Stimulated activated CD8-positive, alpha-beta memory T cell treated with anti-CD3 and anti-CD28 coated beads, Interleukin-2, amount 100 ng/mL, for 1 hour (primary cell): ENCODE data around the gene MMP17.

Experiments used
- DNase-seq, 2 donors: peaks; one replicate each; pipeline ENCODE4 v3.0.0-alpha.2; 2020; ENCODE audit warnings: low read depth in 2 of 2

Gene MMP17

DNA sequence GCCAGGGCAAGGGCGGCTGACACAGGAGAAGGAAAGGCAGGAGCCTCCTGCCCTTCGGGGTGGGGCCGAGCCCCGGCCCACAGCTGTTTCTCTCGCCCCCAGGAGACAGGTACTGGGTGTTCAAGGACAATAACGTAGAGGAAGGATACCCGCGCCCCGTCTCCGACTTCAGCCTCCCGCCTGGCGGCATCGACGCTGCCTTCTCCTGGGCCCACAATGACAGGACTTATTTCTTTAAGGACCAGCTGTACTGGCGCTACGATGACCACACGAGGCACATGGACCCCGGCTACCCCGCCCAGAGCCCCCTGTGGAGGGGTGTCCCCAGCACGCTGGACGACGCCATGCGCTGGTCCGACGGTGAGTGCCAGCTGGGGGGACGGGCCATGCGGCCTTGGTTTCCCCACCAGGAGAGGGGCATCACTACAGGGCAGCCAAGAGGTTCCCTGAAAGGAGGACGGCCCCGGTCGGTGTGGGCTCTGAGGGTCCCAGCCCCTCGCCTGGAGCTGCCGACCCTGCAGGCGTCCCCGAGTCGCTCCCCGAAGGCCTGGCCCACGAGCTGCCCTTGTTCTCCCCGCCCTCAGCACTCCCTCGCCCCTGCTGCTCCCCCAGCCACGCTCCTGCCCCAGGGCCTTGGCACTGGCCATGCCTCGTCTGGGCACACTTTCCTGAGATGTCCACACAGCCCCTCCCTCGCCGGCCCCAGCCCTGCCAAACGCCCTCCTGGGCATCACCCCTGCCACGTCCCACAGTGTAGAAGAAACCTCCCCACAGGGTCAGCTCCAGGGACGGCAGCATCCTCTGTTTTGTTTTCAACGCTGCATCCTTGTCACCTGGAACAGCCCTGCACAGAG is 21.7 kb downstream of the MMP17 start:
- DNase-seq: no peak

DNA sequence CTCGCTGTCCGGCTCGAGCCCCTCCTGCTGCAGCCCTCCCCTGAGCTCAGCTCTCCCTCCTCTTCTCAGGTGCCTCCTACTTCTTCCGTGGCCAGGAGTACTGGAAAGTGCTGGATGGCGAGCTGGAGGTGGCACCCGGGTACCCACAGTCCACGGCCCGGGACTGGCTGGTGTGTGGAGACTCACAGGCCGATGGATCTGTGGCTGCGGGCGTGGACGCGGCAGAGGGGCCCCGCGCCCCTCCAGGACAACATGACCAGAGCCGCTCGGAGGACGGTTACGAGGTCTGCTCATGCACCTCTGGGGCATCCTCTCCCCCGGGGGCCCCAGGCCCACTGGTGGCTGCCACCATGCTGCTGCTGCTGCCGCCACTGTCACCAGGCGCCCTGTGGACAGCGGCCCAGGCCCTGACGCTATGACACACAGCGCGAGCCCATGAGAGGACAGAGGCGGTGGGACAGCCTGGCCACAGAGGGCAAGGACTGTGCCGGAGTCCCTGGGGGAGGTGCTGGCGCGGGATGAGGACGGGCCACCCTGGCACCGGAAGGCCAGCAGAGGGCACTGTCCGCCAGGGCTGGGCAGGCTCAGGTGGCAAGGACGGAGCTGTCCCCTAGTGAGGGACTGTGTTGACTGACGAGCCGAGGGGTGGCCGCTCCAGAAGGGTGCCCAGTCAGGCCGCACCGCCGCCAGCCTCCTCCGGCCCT is 22.8 kb downstream of the MMP17 start:
- no peak for DNase-seq

DNA sequence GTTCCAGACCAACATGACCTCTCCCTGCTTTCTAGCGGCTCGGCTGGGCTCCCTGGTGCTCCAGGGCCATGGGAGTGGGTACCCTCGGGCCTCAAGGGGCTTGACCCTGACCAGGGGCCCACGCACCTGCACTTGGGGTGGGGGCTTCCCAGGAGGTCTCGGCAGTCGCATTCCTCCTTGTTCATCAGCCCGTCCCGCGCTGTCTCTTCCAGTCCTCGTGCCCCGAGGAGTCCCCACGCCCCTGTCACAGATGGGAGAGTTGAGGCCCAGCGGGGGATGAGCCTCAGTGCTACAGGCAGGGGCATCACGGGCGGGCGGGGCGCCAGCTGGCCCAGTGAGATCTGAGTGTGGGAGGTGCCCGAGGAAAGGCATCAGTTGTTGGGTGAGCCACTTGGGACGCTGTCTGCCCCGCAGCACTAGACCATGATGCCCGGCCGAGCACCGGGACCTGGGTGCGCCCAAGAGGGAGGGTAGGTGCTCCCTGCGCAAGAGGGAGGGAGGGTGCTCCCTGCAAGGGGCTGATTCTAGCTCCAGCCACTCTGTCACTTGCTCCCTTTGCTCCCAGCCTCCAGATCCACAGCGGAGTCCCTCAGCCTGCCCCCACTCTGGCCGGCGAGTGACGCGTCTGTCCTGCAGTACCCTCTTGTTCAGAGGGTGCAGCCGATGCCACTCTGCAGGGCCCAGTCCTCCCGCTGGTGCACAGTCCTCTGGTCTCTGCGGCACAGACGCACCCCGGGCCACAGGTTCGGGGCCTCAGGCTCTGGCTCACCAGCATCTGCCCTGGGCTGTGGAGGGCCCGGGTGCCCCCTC is 23.8 kb downstream of the MMP17 start:
- no peak for DNase-seq

DNA sequence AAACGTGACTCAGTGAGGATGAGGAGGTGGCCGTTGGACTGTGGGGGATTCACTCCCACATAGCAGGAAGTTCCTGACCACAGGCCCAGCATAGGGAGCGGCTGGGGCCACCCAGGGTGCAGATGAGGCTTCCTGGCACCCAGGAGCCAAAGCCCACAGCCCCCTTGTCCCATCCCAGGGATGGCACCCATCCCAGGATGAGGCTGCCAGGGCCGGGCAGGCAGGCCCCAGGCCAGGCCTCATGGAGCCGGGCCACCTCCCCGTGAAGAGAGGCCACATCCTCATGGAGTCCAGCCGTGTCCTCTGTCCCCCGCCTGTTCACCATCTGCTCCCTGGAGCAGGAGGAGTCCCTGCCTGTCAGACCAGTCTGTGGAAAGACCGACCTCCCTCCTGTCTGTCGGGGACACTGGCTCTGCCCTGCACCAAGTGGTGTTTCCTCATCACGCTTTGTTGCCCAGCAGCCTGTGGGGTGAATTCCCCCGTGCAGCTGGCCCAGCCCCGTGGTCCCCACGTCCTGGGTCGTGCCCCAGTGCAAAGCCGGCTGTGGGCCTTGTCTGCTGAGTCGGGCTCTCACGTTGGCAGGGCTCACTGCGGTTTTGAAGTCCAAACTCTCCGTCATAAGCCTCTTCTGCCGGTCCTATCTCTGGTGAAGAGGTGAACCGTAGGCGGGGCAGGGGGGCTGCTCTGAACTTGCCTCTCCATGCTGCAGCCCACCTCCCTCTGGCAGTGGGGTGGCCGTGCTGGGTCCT is 24.5 kb downstream of the MMP17 start:
- no peak for DNase-seq

DNA sequence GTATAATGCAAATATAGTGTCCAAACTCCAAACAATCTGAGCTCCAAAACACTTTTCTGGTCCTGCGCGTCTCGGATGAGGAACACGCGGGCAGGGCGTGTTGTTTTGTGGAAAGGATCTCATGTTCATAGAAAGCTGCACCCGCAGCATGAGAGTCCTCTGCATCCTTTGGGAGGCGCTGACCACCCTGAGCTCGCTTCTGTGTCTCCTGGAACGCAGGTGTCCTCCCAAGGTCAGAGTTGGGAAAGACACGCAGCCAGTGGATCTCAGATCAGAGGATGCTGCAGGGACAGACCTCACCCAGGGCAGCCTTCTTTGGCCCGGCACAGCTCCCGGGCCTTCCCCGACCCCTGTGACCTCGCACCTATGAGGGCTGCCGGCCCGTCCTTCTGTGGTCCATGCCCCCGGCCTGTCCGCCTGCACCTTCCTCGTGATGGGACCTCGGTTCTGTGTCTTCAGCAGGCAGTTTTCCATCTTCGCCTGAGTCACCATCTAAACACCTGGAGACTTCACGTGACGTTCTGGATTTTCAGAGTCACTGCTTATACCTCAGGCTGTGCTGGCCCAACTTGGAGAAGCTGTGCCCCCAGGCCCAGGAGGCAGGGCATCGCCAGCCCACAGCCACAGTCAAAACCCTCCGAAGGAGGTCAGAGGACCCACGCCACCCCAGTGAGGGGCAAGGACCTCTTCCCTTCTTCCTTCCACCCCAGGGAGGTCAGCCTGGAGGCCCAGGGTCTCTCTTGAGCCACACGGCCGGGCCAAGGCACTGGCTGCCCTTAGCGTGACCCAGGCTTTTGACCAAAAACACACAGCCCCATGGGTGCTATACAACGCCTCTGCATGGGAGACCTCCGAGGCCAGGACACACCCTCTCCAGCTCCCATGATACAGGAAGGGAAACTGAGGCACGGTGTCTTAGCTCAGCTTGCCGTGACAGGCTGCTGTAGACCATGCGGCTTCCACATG is 25.9 kb downstream of the MMP17 start:
- no peak for DNase-seq

DNA sequence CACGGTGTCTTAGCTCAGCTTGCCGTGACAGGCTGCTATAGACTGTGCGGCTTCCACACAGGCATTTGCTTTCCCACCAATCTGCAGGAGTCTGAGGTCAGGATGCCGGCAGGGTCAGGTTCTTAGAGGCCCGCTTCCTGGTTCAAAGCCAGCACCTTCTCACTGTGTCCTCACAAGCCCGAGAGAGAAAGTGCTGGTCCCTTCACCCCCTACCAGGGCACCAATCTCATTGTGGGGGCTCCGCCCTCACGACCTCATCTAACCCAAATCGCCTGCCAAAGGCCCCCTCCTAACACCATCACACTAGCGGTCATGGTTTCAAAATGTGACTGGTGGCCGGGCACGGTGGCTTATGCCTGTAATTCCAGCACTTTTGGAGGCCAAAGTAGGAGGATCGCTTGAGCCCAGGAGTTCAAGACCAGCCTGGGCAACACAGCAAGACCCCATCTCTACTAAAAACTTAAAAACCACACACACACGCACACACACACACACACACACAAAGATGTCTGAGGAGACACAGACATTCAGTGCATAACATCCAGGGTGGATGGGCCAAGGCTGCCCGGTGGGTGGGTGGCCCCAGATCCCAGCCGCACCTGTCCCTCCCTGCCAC is 26.8 kb downstream of the MMP17 start:
- DNase-seq: no peak

DNA sequence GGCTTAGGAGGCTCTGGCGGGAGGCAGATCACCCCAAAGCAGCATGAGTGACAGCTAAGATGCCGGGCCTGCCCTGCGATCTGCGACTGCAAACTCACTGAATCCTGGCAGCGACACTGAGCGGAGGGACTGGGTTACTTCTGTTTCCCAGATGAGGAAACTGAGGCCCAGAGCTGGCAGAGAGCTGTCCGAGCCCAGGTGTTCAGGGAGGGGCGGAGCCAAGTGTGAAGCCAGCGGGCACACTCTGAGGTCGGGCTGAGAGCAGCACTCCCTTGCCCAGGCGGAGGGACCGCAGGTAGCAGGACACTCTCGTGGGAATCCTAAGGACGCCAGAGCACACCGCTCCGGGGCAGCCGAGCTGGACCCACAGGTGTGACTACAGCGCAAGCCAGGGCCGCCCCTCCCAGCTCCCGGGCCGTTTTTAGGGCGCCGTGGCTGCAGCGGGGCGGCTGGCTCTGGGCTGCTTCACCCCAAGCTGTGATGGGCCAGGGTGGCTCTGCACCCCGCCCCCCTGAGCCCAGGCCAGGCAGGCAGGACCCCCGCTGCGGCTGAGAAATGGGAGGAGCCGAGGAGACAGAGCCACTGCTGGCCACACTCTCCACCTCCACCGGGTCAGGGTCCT is 27.4 kb downstream of the MMP17 start:
- no peak for DNase-seq

DNA sequence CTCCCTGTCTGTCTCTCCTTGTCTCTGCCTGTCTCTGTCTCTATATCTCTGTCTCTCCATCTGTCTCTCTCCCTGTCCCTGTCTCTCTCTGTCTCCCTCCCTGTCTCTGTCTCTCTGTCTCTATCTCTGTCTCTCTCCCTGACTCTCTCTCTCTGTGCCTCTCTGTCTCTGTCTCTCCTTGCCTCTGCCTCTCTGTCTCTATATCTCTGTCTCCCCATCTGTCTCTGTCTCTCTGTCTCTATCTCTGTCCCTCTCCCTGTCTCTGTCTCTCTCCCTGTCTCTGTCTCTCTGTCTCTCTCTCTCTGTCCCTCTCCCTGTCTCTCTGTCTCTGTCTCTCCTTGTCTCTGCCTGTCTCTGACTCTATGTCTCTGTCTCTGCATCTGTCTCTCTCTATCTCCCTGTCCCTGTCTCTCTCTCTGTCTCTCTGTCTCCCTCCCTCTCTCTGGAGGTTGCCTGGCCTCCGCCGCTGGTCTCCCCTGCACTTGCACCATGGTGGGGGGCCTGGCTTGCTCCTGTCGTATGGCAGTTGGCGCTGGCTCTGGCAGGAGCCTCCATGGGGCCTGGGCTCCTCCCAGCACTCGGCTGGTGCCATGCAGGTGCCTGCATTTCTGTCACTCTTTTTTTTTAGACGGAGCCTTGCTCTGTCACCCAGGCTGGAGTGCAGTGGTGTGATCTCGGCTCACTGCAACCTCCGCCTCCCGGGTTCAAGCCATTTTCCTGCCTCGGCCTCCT is 28.3 kb downstream of the MMP17 start:
- DNase-seq: no peak

DNA sequence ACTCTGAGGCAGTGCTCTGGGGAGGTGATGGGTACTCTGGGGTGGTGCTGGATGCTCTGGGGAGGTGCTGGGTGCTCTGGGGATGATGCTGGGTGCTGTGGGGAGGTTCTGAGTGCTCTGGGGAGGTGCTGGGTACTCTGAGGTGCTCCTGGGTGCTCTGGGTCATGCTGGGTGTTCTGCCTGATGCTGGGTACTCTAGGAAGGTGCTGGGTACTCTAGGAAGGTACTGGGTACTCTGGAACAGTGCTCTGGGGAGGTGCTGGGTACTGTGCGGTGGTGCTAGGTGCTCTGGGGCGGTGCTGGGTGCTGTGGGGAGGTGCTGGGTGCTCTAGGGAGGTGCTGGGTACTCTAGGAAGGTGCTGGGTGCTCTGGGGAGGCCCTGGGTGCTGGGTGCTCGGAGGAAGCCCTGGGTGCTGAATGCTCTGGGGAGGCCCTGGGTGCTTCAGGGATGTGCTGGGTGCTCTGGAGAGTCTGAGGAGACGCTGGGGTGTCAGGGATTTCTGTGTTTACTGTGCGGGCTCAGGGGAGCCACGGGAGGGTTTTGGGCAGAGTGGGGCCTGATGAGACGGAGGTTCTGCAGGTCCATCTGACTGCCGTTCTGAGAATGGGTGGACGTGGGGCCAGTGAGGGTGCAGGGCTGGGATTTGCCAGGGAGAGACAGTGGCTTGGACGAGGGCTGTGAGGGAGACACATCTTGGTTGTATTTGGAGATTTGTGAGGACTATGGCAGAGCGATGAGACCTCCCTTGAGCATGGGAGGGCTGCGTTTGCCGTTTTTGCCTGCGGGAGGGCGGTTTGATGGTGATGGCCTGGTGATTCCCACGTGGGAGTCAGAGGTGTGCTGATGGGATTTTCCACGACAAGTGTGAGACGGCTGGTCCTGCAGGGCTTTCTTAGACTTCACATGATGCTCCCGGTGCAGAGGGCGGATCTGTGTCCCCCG is 30.0 kb downstream of the MMP17 start:
- DNase-seq: no peak

DNA sequence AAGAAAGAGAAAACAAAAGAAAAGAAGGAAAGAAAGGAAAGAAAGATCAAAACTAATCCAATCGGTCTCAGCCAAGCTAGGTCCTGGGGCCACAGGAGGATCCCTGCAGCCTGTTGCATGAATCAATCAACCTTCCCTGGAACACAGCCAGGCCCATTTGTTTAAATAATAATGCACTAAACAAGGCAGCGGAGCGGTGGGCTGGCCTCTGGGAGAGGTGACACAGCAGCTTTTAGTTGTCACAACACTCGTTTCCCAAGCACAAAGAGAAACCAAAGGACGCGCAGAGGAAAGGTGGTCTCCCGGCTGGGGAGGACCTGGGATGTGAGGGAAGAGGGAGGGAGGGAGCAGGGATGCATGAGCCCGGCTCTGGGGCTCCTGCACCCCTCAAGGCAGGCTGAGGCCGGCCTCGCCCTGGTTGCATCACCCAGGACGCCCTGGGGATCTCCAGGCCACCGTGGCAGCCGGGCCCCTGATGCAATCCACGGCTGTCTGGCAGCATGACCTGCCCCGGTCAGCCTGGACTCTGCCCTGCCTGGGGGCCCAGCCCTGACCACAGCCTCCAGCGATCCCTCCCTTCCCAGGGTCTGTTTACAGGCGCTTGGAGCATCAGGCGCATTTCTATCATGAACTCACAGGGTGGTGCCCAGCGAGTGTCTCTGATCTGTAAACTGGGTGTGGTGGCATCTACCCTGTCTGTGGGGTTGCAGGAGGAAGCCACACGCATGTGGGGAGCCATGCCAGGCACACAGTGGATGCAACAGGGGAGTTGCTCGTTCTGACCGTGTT is 32.5 kb downstream of the MMP17 start:
- DNase-seq: no peak

DNA sequence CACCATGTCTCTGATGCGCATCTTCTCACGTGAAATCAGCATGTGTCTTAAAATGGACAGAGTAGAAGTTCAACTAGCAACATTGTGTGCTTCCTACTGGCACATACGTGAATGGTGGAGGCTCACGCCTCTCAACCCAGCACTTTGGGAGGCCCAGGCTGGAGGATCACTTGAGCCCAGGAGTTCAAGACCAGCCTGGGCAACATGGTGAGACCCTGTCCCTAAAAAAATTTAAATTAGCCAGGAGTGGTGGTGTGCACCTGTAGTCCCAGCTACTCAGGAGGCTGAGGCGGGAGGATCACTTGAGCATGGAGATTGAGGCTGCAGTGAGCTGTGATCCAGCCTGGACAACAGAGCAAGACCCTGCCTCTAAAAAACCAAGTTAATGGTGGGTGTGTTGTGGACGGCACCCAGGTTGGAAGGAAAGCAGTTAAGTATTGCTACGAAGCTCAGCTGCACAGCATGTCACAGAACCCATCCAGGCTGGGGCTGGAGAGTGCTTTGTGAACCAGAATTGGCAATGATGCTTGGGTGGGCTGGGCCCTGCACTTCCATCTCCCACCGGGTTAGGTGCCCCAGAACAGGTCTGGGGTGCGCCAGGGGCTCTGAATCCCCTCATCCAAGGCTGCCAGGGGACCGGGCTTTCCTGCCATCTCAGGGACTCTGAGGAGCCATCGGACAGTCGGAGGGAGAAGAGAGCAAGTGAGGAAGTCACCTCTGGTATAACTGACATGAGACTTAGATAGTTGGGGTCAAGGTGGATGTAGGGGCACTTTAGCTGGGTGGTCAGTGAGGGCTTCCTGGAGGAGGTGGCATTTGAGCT is 33.3 kb downstream of the MMP17 start:
- no peak for DNase-seq

DNA sequence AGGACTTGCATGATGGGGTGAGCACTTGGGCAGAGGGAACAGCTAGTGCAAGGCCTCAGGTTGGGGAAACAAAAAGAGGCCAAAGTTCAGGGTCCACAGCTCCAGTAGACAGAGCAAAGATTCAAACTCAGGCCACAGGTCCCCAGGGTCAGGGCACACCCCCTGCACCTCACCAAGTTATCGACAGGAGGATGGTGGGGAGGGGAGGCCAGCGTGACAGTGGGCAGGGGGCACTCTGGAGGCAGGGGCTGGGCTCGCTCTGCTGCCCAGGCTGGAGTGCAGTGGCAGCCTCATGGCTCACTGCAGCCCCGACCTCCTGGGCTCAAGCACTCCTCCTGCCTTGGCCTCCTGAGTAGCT is 33.9 kb downstream of the MMP17 start:
- no peak for DNase-seq

DNA sequence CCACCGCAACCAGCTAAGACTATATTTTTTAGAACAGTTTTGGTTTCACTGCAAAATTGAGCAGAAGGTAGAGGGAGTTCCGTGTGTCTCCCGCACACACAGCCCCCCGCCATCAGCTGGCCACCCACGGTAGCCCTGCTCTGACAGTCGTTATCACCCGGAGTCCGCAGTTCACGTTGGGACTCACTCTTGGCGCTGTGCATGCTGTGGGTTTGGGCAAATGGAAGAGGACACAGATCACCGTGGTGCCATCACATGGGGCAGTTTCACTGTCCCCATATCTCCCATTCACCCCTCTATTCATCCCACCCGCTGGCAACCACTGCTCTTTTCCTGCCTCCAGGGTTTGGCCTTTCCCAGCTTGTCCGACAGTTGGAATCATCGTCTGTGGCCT is 34.4 kb downstream of the MMP17 start:
- no peak for DNase-seq

DNA sequence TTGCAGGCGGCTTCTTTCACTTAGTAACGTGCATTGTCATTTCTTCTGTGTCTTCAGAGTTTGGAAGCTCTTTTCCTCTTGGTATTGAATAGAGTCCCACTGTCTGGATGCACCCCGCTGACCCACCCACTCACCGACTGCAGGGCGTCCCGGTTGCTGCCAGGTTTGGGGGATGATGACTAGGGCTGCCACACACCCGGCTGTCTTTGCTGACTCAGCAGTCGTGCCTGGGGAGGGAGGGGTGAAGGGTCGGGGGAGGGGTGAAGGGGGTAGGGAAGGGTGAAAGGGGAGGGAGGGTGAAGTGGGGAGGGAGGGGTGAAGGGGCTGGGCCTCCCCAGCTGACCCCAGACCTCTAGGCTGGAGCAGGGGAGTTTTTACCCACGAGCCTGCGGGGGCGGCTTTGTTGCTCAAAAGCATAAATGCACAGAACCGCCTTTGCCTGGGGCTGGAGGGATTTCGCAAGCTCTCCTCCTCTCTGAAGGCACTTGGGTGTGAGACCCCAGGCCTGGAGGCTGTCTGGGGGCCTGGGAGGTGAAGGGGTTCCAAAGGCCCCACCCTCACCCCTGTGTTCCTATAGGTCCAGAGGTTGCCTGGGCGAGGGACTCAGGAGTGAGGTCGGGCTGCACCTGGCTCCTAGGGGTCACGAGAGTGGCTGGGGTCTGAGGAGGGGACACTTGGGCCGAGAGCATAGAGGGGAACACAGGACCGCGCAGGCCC is 35.0 kb downstream of the MMP17 start:
- no peak for DNase-seq

DNA sequence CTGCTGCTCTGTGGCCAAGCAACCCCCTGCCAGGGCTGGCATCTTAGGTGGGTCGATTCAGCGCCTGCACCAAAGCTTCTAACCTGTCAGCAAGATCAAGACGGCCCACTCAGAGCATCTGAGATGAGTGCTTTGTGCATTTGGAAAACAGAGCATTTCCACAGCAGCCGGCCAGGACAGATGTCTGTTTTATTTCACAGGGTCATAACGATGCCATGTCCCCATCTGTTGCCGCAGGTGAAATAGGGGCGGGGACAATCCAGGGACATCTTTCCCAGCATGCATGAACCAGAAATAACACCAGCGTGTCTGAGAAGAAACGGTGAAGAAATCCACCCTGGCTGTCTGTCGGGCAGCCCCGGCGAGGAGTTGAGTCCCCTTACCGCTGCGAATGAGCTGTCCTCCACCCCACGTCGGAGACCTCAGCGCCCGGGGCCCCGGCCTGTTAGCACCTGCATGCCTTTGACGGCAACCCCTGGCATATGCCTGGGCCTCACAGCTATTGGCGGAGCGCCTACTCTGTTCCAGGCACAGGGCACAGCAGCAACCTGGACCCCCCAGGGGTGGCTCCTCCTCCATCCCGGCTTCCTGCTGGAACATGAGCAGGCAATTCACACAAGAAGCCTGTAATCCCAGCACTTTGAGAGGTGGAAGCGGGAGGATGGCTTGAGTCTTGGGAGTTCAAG is 35.7 kb downstream of the MMP17 start:
- no peak for DNase-seq
